ENCODE results near the gene METTL23. TPM values are rescaled to one million over a fixed set of nuclear protein-coding genes. Genes with fewer than 3 reads are reported as not detected.
A peak's percentile ranks its signal among the peaks of the same experiment; 100 is the strongest.

Gene METTL23
- total RNA-seq, 4 donors from 2014 or later, result 20.7 to 31.4 (median 27.0) TPM

GRCh38 chr17:76734080-76734840, 7.6 kb downstream of the METTL23 start:
- peaks cover 3 to 48% (median 16%) of the 10 kb centered on the region in 4 donors for H3K4me1 ChIP-seq
- peaks cover 0 to 46% (median 0%) of the 10 kb centered on the region in 3 donors for H3K36me3 ChIP-seq

GRCh38 chr17:76735006-76735405, 8.4 kb downstream of the METTL23 start:
- Histone ChIP-seq H3K4me1 (peaks cover 3 to 52% (median 14%) of the 10 kb centered on the region in 4 donors), H3K4me3 (peak overlapping the region in 3 of 4 donors; percentile 89 to 97 (median 93)), H3K36me3 (peaks cover 0 to 46% (median 0%) of the 10 kb centered on the region in 3 donors), H3K27ac (peak overlapping the region; percentile 36 to 100 (median 100)), H3K27me3 (no peaks in the 10 kb centered on the region), H3K9me3 (no peaks in the 10 kb centered on the region)
- DNase-seq, result no peak
- TF ChIP-seq CTCF (IDR thresholded peaks at IDR 0.05) (peak in 1 of 6 experiments; percentile 9), POLR2A (IDR thresholded peaks at IDR 0.05) (no peak)

More at GRCh38 chr17:76734080-76734840, 7.6 kb downstream of the METTL23 start:
- Histone ChIP-seq H3K4me3 (peak overlapping the region in 3 of 4 donors; percentile 10 to 97 (median 93)), H3K27ac (peak overlapping the region; percentile 16 to 100 (median 100)), H3K9me3 (no peaks in the 10 kb centered on the region), H3K27me3 (no peaks in the 10 kb centered on the region)
- peak in 1 of 3 donors; percentile 35 for DNase-seq
- TF ChIP-seq POLR2A (IDR thresholded peaks at IDR 0.05) (no peak), CTCF (IDR thresholded peaks at IDR 0.05) (no peak)

- peaks cover 3 to 53% (median 14%) of the 10 kb centered on the region in 4 donors for H3K4me1 ChIP-seq
- H3K36me3 ChIP-seq, result peaks cover 0 to 46% (median 0%) of the 10 kb centered on the region in 3 donors
- DNase-seq, result no peak
- H3K4me3 ChIP-seq, result peak overlapping the region; percentile 89 to 97 (median 92)
- peak in 1 of 6 experiments; percentile 34 for TF ChIP-seq CTCF (IDR thresholded peaks at IDR 0.05)
- no peak for TF ChIP-seq POLR2A (IDR thresholded peaks at IDR 0.05)
- H3K27me3 ChIP-seq, result no peaks in the 10 kb centered on the region
- no peaks in the 10 kb centered on the region for H3K9me3 ChIP-seq
- peak overlapping the region; percentile 99 to 100 (median 100) for H3K27ac ChIP-seq
These were observed 9.1 kb downstream of the METTL23 start for GRCh38 chr17:76735586-76736348.

- H3K27ac ChIP-seq, result peak overlapping the region; percentile 99 to 100 (median 100)
- peak; percentile 50 to 91 (median 85) for DNase-seq
- H3K4me3 ChIP-seq, result peak overlapping the region; percentile 89 to 97 (median 92)
- peaks cover 0 to 39% (median 0%) of the 10 kb centered on the region in 3 donors for H3K36me3 ChIP-seq
- no peaks in the 10 kb centered on the region for H3K9me3 ChIP-seq
- TF ChIP-seq POLR2A (IDR thresholded peaks at IDR 0.05) (peak; percentile 50 to 56), CTCF (IDR thresholded peaks at IDR 0.05) (peak in 4 of 6 experiments; percentile 27 to 52 (median 42))
- peaks cover 3 to 53% (median 14%) of the 10 kb centered on the region in 4 donors for H3K4me1 ChIP-seq
- H3K27me3 ChIP-seq, result no peaks in the 10 kb centered on the region
These were observed 9.9 kb downstream of the METTL23 start for GRCh38 chr17:76736349-76737081.

All from Peyer's patch (tissue), 4 donors.